Pancreas (tissue), 10 donors: ENCODE measurements around the gene DNAJA3. TPM values are rescaled to one million over a fixed set of nuclear protein-coding genes. Genes with fewer than 3 reads are reported as not detected.

Experiments
- ATAC-seq, 4 donors: fragments of 200-7000 bp; cut with Tn5 transposase; one replicate each; pipeline versions ENCODE4 v1.8.0 to v1.9.1; 2020; ENCODE audit warnings: mild to moderate bottlenecking in 4 of 4, moderate library complexity in 4 of 4
- DNase-seq, 6 donors: peaks; one replicate each; pipeline ENCODE4 v3.0.0-alpha.2; 2020
- FAIRE-seq: peaks from 2 replicates; lab custom pipeline; 2012; peaks lifted over from hg19 to GRCh38; lab: Jason Lieb, UNC
- H3K27ac ChIP-seq, 4 donors: fragments of 200-600 bp; sonication (generic); 1 replicate in 3 of 4; 2 replicates in 1 of 4; pipeline versions ENCODE4 v1.5.0 to v1.8.0; 2020
- H3K27me3 ChIP-seq, 4 donors: fragments of 200-600 bp; one replicate each; pipeline ENCODE4 v1.8.0; 2021
- H3K36me3 ChIP-seq, 3 donors: fragments of 200-600 bp; sonication (generic) in 1 of 3; one replicate each; pipeline versions ENCODE4 v1.5.0 to v1.8.0; 2020 to 2021
- H3K4me1 ChIP-seq, 3 donors: fragments of 200-600 bp; one replicate each; pipeline ENCODE4 v1.8.0; 2021
- H3K4me3 ChIP-seq, 4 donors: fragments of 200-600 bp; sonication (generic) in 2 of 4; one replicate each; pipeline versions ENCODE4 v1.5.0 to v1.8.0; 2020 to 2021
- H3K9me3 ChIP-seq, 4 donors: fragments of 200-600 bp; one replicate each; pipeline ENCODE4 v1.8.0; 2021
- WGBS, 2 donors: extraction: QIAGEN DNeasy Blood & Tissue Kit; methylation state at CpG; one replicate each; pipeline ENCODE4 v1.1.7; 2013; 5-methylcytosine and 5-hydroxymethylcytosine counted together
- intact Hi-C, 3 donors: fragments of 100-400 bp; cut with DNase I; formaldehyde crosslinking; loops; one replicate each; pipeline versions ENCODE4 v1.11.1 to v1.14.2; 2022
- polyA plus RNA-seq, 2 donors: library from polyadenylated mRNA; stranded (reverse); fragments of 200-250 nt; gene quantifications; one replicate each; pipeline ENCODE4 v1.2.3, GENCODE V29; 2013
- total RNA-seq, 6 donors: library from RNA; stranded (reverse); fragmentation: NEBNext Ultra II Directional in 4 of 6; extraction: Animal tissue kit (Norgen Biotek cat#: 25700) in 4 of 6; gene quantifications; one replicate each; pipeline versions ENCODE4 v1.2.1 to v1.2.4, GENCODE V29; 2021 to 2023
- TF ChIP-seq, protein P1 (sequence below), 4 donors: fragments of 200-600 bp; sonication (generic) in 3 of 4; IDR thresholded peaks; one replicate each; pipeline versions ENCODE4 v1.5.0 to v1.8.0; 2021; ENCODE audit warnings: antibody characterized with exemption in 4 of 4
- donor health status: healthy with polysubstance abuse.
- donor health status: DM: no; HTN: no; CAD: no; lungs with moderate emphysema.
- donor health status: DM: no; HTN: no; CAD: no.
- donor health status: control.
- donor health status: control.
- donor health status: Bipolar disorder and iron deficiency.
- donor health status: DM: yes; HTN: yes; CAD: no.
- donor health status: DM: no; HTN: no; CAD: no.
- donor health status: DM: no; HTN: no; CAD: no.
- donor health status: DM: yes; HTN: yes; CAD: no.

The DNAJA3 gene
- total and polyA plus RNA-seq, 8 donors = 20.3 to 33.7 (median 21.5) TPM

- Histone ChIP-seq H3K27ac (no peak overlapping the region), H3K4me3 (no peak overlapping the region), H3K27me3 (no peaks in the 10 kb centered on the region), H3K9me3 (no peaks in the 10 kb centered on the region), H3K36me3 (no peaks in the 10 kb centered on the region), H3K4me1 (no peaks in the 10 kb centered on the region)
- TF ChIP-seq, protein P1, sequence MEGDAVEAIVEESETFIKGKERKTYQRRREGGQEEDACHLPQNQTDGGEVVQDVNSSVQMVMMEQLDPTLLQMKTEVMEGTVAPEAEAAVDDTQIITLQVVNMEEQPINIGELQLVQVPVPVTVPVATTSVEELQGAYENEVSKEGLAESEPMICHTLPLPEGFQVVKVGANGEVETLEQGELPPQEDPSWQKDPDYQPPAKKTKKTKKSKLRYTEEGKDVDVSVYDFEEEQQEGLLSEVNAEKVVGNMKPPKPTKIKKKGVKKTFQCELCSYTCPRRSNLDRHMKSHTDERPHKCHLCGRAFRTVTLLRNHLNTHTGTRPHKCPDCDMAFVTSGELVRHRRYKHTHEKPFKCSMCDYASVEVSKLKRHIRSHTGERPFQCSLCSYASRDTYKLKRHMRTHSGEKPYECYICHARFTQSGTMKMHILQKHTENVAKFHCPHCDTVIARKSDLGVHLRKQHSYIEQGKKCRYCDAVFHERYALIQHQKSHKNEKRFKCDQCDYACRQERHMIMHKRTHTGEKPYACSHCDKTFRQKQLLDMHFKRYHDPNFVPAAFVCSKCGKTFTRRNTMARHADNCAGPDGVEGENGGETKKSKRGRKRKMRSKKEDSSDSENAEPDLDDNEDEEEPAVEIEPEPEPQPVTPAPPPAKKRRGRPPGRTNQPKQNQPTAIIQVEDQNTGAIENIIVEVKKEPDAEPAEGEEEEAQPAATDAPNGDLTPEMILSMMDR (IDR thresholded peaks at IDR 0.05) = no peak
- DNase-seq (no peak), ATAC-seq (no peak), FAIRE-seq (no peak)
- intact Hi-C loops = no loop called here
- 92 to 93% methylated on average over 9 of the region's 9 CpGs for WGBS, 2 donors
These were observed 26.5 kb upstream of the DNAJA3 start for GRCh38 chr16:4399001-4399730.

DNA sequence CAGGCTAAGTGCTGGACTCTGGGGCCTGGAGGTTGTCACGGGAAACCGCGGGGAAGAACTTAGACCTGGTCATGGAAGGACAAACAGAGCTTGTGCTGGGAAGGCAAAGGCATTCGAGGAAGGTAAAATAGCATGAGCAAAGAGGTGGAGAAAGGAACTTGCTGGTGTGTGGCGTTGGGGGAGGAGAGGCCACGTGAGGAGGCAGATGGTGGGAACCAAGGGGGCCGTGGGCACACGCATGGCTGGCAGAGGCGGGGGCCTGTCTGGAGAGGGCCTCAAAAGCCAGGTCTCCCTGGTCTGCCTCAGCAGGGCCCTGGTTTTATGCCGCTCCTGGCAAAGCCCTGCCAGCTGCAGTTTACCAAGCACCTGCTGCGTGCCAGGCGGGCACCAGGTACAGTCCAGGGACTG, 24.6 kb upstream of the DNAJA3 start:
- TF ChIP-seq, protein P1 (IDR thresholded peaks at IDR 0.05) = no peak
- DNase-seq (peak in 1 of 6 donors; percentile 41), ATAC-seq (no peak), FAIRE-seq (no peak)
- Histone ChIP-seq H3K4me1 (no peaks in the 10 kb centered on the region), H3K9me3 (no peaks in the 10 kb centered on the region), H3K36me3 (peaks cover 0 to 3% (median 0%) of the 10 kb centered on the region in 3 donors), H3K4me3 (no peak overlapping the region), H3K27ac (no peak overlapping the region), H3K27me3 (no peaks in the 10 kb centered on the region)
- intact Hi-C loops = loop anchor here (5.0 to 10.0 kb wide), 3 partner anchors 39 to 196 kb away; no protein-coding TSS in a partner anchor
- WGBS, 2 donors = 87 to 88% methylated on average over 9 to 12 of the region's 12 CpGs

DNA sequence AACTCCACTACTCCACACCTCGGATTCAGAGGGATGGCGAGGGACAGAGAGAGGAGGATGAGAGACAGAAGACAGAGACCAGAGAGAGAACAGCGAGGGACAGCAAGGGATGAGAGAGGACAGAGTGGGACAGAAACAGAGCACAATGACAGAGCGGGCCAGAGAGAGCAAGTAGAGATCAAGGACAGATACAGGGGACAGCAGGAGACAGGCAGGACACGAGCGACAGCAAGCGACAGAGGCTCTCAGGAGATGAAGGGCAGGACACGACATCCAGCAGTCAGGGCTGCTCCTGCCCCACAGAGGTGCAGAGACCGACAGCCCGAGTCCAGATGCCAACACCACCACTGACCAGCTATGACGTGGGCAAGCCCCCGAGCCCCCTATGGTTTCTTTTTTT, 24.2 kb upstream of the DNAJA3 start:
- Histone ChIP-seq H3K27me3 (no peaks in the 10 kb centered on the region), H3K4me3 (no peak overlapping the region), H3K4me1 (no peaks in the 10 kb centered on the region), H3K36me3 (peaks cover 0 to 7% (median 0%) of the 10 kb centered on the region in 3 donors), H3K27ac (no peak overlapping the region), H3K9me3 (no peaks in the 10 kb centered on the region)
- ATAC-seq (no peak), FAIRE-seq (no peak), DNase-seq (no peak)
- TF ChIP-seq, protein P1 (IDR thresholded peaks at IDR 0.05) = no peak
- WGBS, 2 donors = 94 to 97% methylated on average over 12 of the region's 12 CpGs
- intact Hi-C loops = loop anchor here (5.0 to 10.0 kb wide), 3 partner anchors 39 to 197 kb away; no protein-coding TSS in a partner anchor

DNA sequence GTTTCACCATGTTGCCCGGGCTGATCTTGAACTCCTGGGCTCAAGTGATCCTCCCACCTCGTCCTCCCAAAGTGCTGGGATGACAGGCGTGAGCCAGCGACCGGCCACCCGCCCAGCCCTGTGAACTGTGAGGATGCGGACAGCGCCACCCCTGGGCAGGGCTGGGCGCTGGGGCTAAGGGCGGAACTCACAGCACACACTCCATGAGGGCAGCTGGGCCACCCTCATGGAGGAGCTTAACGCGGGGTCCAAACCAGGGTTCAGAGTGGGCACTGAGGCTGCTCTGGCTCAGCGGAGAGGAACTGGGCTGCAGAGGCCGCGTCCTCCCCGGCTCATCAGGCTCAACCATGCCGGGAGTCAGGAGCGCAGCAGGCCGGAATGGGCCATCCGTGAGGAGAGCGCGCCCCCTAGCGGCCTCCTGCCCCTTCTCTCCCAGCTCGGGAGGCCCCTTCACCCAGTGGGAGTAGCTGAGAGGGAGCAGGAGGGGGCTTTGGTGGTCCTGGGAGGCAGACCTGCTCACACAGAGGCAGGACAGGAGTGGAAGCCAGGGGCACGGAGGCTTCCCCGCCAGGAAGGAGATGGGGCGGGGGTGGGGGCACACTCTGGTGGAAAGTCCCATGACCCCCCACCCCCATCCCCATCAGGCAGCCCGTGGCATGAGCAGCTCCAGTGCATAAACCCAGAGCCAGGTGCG, 23.1 kb upstream of the DNAJA3 start:
- Histone ChIP-seq H3K27ac (no peak overlapping the region), H3K27me3 (no peaks in the 10 kb centered on the region), H3K4me1 (no peaks in the 10 kb centered on the region), H3K4me3 (no peak overlapping the region), H3K9me3 (no peaks in the 10 kb centered on the region), H3K36me3 (peaks cover 0 to 13% (median 0%) of the 10 kb centered on the region in 3 donors)
- FAIRE-seq = no peak
- peak; percentile 90 to 97 (median 96) for ATAC-seq
- intact Hi-C loops = loop anchor here (5.0 to 10.0 kb wide), 3 partner anchors 40 to 198 kb away; no protein-coding TSS in a partner anchor
- TF ChIP-seq, protein P1 (IDR thresholded peaks at IDR 0.05) = peak; percentile 84 to 92 (median 90)
- 19 to 21% methylated on average over 28 to 29 of the region's 29 CpGs for WGBS, 2 donors
- DNase-seq = peak; percentile 66 to 98 (median 86)
